IMR-90 (cell line): ENCODE results near the gene SHISAL1. TPM values are rescaled to one million over a fixed set of nuclear protein-coding genes. Genes with fewer than 3 reads are reported as not detected.

Source experiments
- ATAC-seq: fragments of 200-7000 bp; cut with Tn5 transposase; 2 replicates; pipeline ENCODE4 v1.9.1; 2020; ENCODE audit warnings: low read depth, mild to moderate bottlenecking, moderate library complexity
- BruUV-seq: library from RNA; stranded (reverse); fragments of 400-500 nt; replicated peaks from 2 replicates; lab custom pipeline; 2021; lab: Mats Ljungman, UMichigan
- CTCF ChIA-PET: fragments of 300-600 bp; formaldehyde crosslinking; extraction: SDS; loops from one replicate; lab custom pipeline; 2021; ENCODE audit warnings: antibody characterized with exemption; lab: Yijun Ruan, JAX
- POLR2A ChIA-PET: fragments of 300-600 bp; sonication (Branson Sonifier 250); formaldehyde crosslinking; loops from one replicate; lab custom pipeline; 2022; ENCODE audit warnings: antibody characterized with exemption; ENCODE audit not compliant: unreplicated experiment; lab: Charles Lee
- DNase-seq: peaks from one replicate; pipeline ENCODE4 v3.0.0; 2013
- H2AFZ ChIP-seq: replicated peaks from 2 replicates; pipeline ENCODE3; 2013; ENCODE audit warnings: low read length, mild to moderate bottlenecking; ENCODE audit not compliant: poor library complexity
- H2AK5ac ChIP-seq: 2 replicates; pipeline ENCODE4 v1.6.1; 2013; ENCODE audit warnings: low read depth, low read length, inconsistent platforms
- H2AK9ac ChIP-seq: replicated peaks from 2 replicates; pipeline ENCODE3; 2013; ENCODE audit warnings: mild to moderate bottlenecking, low read depth, low read length, moderate library complexity; ENCODE audit not compliant: poor library complexity
- H2BK120ac ChIP-seq: 2 replicates; pipeline ENCODE4 v1.6.1; 2013; ENCODE audit warnings: low read depth, low read length, inconsistent platforms
- H2BK15ac ChIP-seq: 3 replicates; pipeline ENCODE4 v1.6.1; 2013; ENCODE audit warnings: low read depth, low read length, inconsistent platforms
- H2BK20ac ChIP-seq: 2 replicates; pipeline ENCODE4 v1.6.1; 2013; ENCODE audit warnings: low read depth, mild to moderate bottlenecking, inconsistent platforms, low read length, moderate library complexity
- H2BK5ac ChIP-seq: 2 replicates; pipeline ENCODE4 v1.6.1; 2013; ENCODE audit warnings: mild to moderate bottlenecking, low read depth, low read length, inconsistent platforms; ENCODE audit not compliant: poor library complexity, severe bottlenecking
- H3K14ac ChIP-seq: replicated peaks from 2 replicates; pipeline ENCODE4 v1.6.1; 2013; ENCODE audit warnings: low read depth, low read length, inconsistent platforms
- H3K18ac ChIP-seq: 2 replicates; pipeline ENCODE4 v1.6.1; 2013; ENCODE audit warnings: low read depth, low read length, control low read depth
- H3K23ac ChIP-seq: 2 replicates; pipeline ENCODE4 v1.6.1; 2013; ENCODE audit warnings: low read depth, low read length, inconsistent platforms
- H3K27ac ChIP-seq: 2 replicates; pipeline ENCODE4 v1.5.1; 2013; ENCODE audit warnings: mild to moderate bottlenecking, control low read depth, low read length; ENCODE audit not compliant: insufficient read depth
- H3K27me3 ChIP-seq: 2 replicates; pipeline ENCODE4 v1.6.1; 2013; ENCODE audit warnings: low read length; ENCODE audit not compliant: control insufficient read depth, insufficient read depth
- H3K36me3 ChIP-seq: 2 replicates; pipeline ENCODE4 v1.6.1; 2013; ENCODE audit warnings: low read length, mixed read lengths; ENCODE audit not compliant: control insufficient read depth, insufficient read depth
- H3K4ac ChIP-seq: 2 replicates; pipeline ENCODE4 v1.6.1; 2013; ENCODE audit warnings: low read depth, low read length, inconsistent platforms
- H3K4me1 ChIP-seq: 2 replicates; pipeline ENCODE4 v1.6.1; 2013; ENCODE audit warnings: low read length, mixed read lengths; ENCODE audit not compliant: control insufficient read depth, insufficient read depth
- H3K4me2 ChIP-seq: 2 replicates; pipeline ENCODE4 v1.6.1; 2013; ENCODE audit warnings: low read depth, mild to moderate bottlenecking, control low read depth, low read length, moderate library complexity
- H3K4me3 ChIP-seq: 2 replicates; pipeline ENCODE4 v1.5.1; 2013; ENCODE audit warnings: low read depth, mild to moderate bottlenecking, control low read depth, low read length, moderate library complexity; ENCODE audit not compliant: insufficient read depth
- H3K56ac ChIP-seq: 2 replicates; pipeline ENCODE4 v1.6.1; 2013; ENCODE audit warnings: low read length, inconsistent platforms; ENCODE audit not compliant: insufficient read depth; ENCODE audit errors: extremely low read depth
- H3K79me1 ChIP-seq, 2 experiments: 2 replicates each; pipeline ENCODE4 v1.6.1; 2013; ENCODE audit warnings: low read length in 2 of 2, inconsistent platforms in 1 of 2, low read depth in 1 of 2
- H3K9ac ChIP-seq: 2 replicates; pipeline ENCODE4 v1.6.1; 2013; ENCODE audit warnings: low read depth, low read length, control low read depth
- H3K9me1 ChIP-seq: 2 replicates; pipeline ENCODE4 v1.6.1; 2013; ENCODE audit warnings: low read length, inconsistent platforms; ENCODE audit not compliant: insufficient read depth
- H3K9me3 ChIP-seq: 2 replicates; pipeline ENCODE4 v1.6.1; 2013; ENCODE audit warnings: low read length; ENCODE audit not compliant: control insufficient read depth, insufficient read depth
- H4K20me1 ChIP-seq: 2 replicates; pipeline ENCODE4 v1.6.1; 2013; ENCODE audit warnings: low read length, inconsistent platforms; ENCODE audit not compliant: insufficient read depth
- H4K5ac ChIP-seq: 2 replicates; pipeline ENCODE4 v1.6.1; 2013; ENCODE audit warnings: mild to moderate bottlenecking, low read depth, low read length, control low read depth
- H4K8ac ChIP-seq, 2 experiments: 2 replicates each; pipeline ENCODE4 v1.6.1; 2013; ENCODE audit warnings: low read depth in 2 of 2, low read length in 2 of 2, control low read depth in 1 of 2, inconsistent platforms in 1 of 2
- H4K91ac ChIP-seq: 2 replicates; pipeline ENCODE4 v1.6.1; 2013; ENCODE audit warnings: low read depth, low read length, inconsistent platforms; ENCODE audit not compliant: insufficient read depth
- BHLHE40 ChIP-seq: fragments of 150-350 bp; IDR thresholded peaks from 2 replicates; pipeline ENCODE4 v1.6.1; 2016; ENCODE audit warnings: mild to moderate bottlenecking, low read depth, low read length
- CEBPB ChIP-seq: IDR thresholded peaks from 2 replicates; pipeline ENCODE4 v1.6.1; 2012; ENCODE audit warnings: low read depth, low read length, improper control_type of control experiment
- CTCF ChIP-seq: conservative IDR thresholded peaks from 2 replicates; pipeline ENCODE4 v1.5.1; 2012; ENCODE audit warnings: mild to moderate bottlenecking, low read depth, low read length, improper control_type of control experiment
- ELK1 ChIP-seq: fragments of 150-350 bp; IDR thresholded peaks from 2 replicates; pipeline ENCODE4 v1.6.1; 2016; ENCODE audit warnings: low read depth, mild to moderate bottlenecking, low read length, moderate library complexity, borderline replicate concordance
- FOS ChIP-seq: fragments of 150-350 bp; IDR thresholded peaks from 2 replicates; pipeline ENCODE4 v1.6.1; 2016; ENCODE audit warnings: low read depth, low read length
- MAFK ChIP-seq: IDR thresholded peaks from 2 replicates; pipeline ENCODE4 v1.6.1; 2012; ENCODE audit warnings: low read depth, low read length, improper control_type of control experiment
- MXI1 ChIP-seq: IDR thresholded peaks from 2 replicates; pipeline ENCODE4 v1.6.1; 2012; ENCODE audit warnings: low read depth, mild to moderate bottlenecking, low read length, moderate library complexity, borderline replicate concordance
- NFE2L2 ChIP-seq: fragments of 150-350 bp; IDR thresholded peaks from 2 replicates; pipeline ENCODE4 v1.6.1; 2016; ENCODE audit warnings: low read depth, mild to moderate bottlenecking, low read length
- POLR2A ChIP-seq: IDR thresholded peaks from 2 replicates; pipeline ENCODE4 v1.6.1; 2012; ENCODE audit warnings: mild to moderate bottlenecking, low read depth, low read length
- RAD21 ChIP-seq: IDR thresholded peaks from 2 replicates; pipeline ENCODE4 v1.6.1; 2012; ENCODE audit warnings: low read length, improper control_type of control experiment
- USF2 ChIP-seq: fragments of 150-350 bp; IDR thresholded peaks from 2 replicates; pipeline ENCODE4 v1.6.1; 2017; ENCODE audit warnings: mild to moderate bottlenecking, antibody characterized with exemption, low read length, low read depth
- WGBS, 2 experiments: methylation state at CpG; one replicate each; pipeline versions ENCODE4 v1.1.5 to v1.1.7; 2013; ENCODE audit warnings: missing lambda C conversion rate in 2 of 2; ENCODE audit not compliant: insufficient read length in 1 of 2; ENCODE audit errors: extremely low coverage in 2 of 2; 5-methylcytosine and 5-hydroxymethylcytosine counted together
- dilution Hi-C: fragments of 300-500 bp; cut with HindIII; formaldehyde crosslinking; loops from one replicate; pipeline ENCODE4 v1.14.3; 2018; ENCODE audit warnings: low sequenced_read_pairs; ENCODE audit not compliant: unreplicated experiment
- in situ Hi-C: fragments of 300-500 bp; cut with MboI; formaldehyde crosslinking; loops from 3 replicates; pipeline ENCODE4 v1.14.3; 2019; ENCODE audit warnings: low sequenced_read_pairs, inconsistent platforms, mixed read lengths
- intact Hi-C: fragments of 100-400 bp; cut with micrococcal nuclease; formaldehyde crosslinking; loops from 2 replicates; pipeline ENCODE4 v1.10.0; 2022
- polyA plus RNA-seq, 3 experiments: library from polyadenylated mRNA; depleted of rRNA; stranded (reverse); fragments of >200 nt; gene quantifications; 2 replicates each; pipeline ENCODE4 v1.2.3, GENCODE V29; 2012; ENCODE audit warnings: low replicate concordance in 1 of 3
- total RNA-seq: library from RNA; depleted of rRNA; stranded (reverse); fragments of >200 nt; gene quantifications from 2 replicates; pipeline ENCODE4 v1.2.3, GENCODE V29; 2012

The SHISAL1 gene
- total and polyA plus RNA-seq, 2 of the 4 experiments (the other 2 are of a cell fraction): 1.0 to 1.4 TPM

- Histone ChIP-seq H4K91ac (no peak overlapping the region), H3K4me2 (no peak overlapping the region), H3K14ac (no peak overlapping the region), H2BK15ac (no peak overlapping the region), H2BK120ac (no peak overlapping the region), H2AK9ac (no peak overlapping the region), H3K27me3 (no peaks in the 10 kb centered on the region), H3K27ac (no peak overlapping the region), H3K56ac (no peak overlapping the region), H2BK20ac (no peak overlapping the region), H2BK5ac (no peak overlapping the region), H3K23ac (no peak overlapping the region), H2AFZ (no peak overlapping the region), H3K36me3 (no peaks in the 10 kb centered on the region), H3K9ac (no peak overlapping the region), H4K8ac (no peak overlapping the region), H2AK5ac (no peak overlapping the region), H4K20me1 (no peaks in the 10 kb centered on the region), H3K4me1 (peaks cover 11% of the 10 kb centered on the region), H3K79me1 (no peaks in the 10 kb centered on the region), H3K9me1 (no peaks in the 10 kb centered on the region; the same call in 1 of the 2 replicates), H3K4ac (no peak overlapping the region), H3K18ac (no peak overlapping the region), H3K4me3 (no peak overlapping the region), H3K9me3 (peaks cover 4% of the 10 kb centered on the region), H4K5ac (no peak overlapping the region)
- in situ Hi-C loops (no loop called here), dilution Hi-C loops (no loop called here), intact Hi-C loops (no loop called here)
- no TSS peak for BruUV-seq
- ChIA-PET CTCF (no interaction called here), POLR2A (no interaction called here)
- WGBS, 2 experiments: 80% methylated on average over 1 of the region's 6 CpGs; no CpG with 5 or more reads in 1 of the 2 experiments
- DNase-seq (no peak), ATAC-seq (no peak)
- TF ChIP-seq MXI1: no peak
- no peak for TF ChIP-seq CTCF
- no peak for TF ChIP-seq FOS
- TF ChIP-seq CEBPB: no peak
- no peak for TF ChIP-seq NFE2L2
- TF ChIP-seq POLR2A: no peak
- no peak for TF ChIP-seq RAD21
- TF ChIP-seq BHLHE40: no peak
- TF ChIP-seq USF2: no peak
- no peak for TF ChIP-seq MAFK
- no peak for TF ChIP-seq ELK1
These were observed 18.9 kb downstream of the SHISAL1 start for GRCh38 chr22:44293876-44294275.
